Heart right ventricle (tissue), 16 donors: ENCODE results near the gene IGSF9. TPM values are rescaled to one million over a fixed set of nuclear protein-coding genes. Genes with fewer than 3 reads are reported as not detected.

Experiments
- ATAC-seq, 8 donors: fragments of 200-7000 bp; cut with Tn5 transposase; one replicate each; pipeline ENCODE4 v1.9.1; 2020; ENCODE audit warnings: mild to moderate bottlenecking in 8 of 8, moderate library complexity in 8 of 8, moderate number of reproducible peaks in 1 of 8
- DNase-seq, 2 donors: peaks; one replicate each; pipeline ENCODE4 v3.0.0-alpha.2; 2020
- H3K27ac ChIP-seq, 10 donors: fragments of 200-600 bp; sonication (generic) in 2 of 10; one replicate each; pipeline versions ENCODE4 v1.5.0 to v1.8.0; 2020 to 2022; ENCODE audit warnings: mild to moderate bottlenecking in 3 of 10
- H3K27me3 ChIP-seq, 7 donors: fragments of 200-600 bp; one replicate each; pipeline ENCODE4 v1.8.0; 2021 to 2022; ENCODE audit warnings: mild to moderate bottlenecking in 2 of 7
- H3K36me3 ChIP-seq, 9 donors: fragments of 200-600 bp; sonication (generic) in 1 of 9; one replicate each; pipeline versions ENCODE4 v1.5.0 to v1.8.0; 2020 to 2022; ENCODE audit warnings: mild to moderate bottlenecking in 2 of 9
- H3K4me1 ChIP-seq, 9 donors: fragments of 200-600 bp; sonication (generic) in 1 of 9; one replicate each; pipeline versions ENCODE4 v1.5.0 to v1.8.0; 2020 to 2022; ENCODE audit warnings: mild to moderate bottlenecking in 4 of 9
- H3K4me3 ChIP-seq, 10 donors: fragments of 200-600 bp; sonication (generic) in 2 of 10; one replicate each; pipeline versions ENCODE4 v1.5.0 to v1.8.0; 2020 to 2022; ENCODE audit warnings: mild to moderate bottlenecking in 7 of 10, moderate library complexity in 2 of 10
- H3K9me3 ChIP-seq, 11 donors: fragments of 200-600 bp in 10 of 11; sonication (generic) in 2 of 11; one replicate each; pipeline versions ENCODE4 v1.5.0 to v1.8.0; 2013 to 2022; ENCODE audit warnings: mild to moderate bottlenecking in 2 of 11, control low read depth in 1 of 11, moderate library complexity in 1 of 11
- CTCF ChIP-seq, 9 donors: fragments of 200-600 bp; sonication (generic) in 2 of 9; IDR thresholded peaks; one replicate each; pipeline versions ENCODE4 v1.5.0 to v1.8.0; 2021 to 2022; ENCODE audit warnings: antibody characterized with exemption in 9 of 9, mild to moderate bottlenecking in 5 of 9, moderate library complexity in 1 of 9
- WGBS, 2 donors: extraction: QIAGEN DNeasy Blood & Tissue Kit; methylation state at CpG; one replicate each; pipeline ENCODE4 v1.1.7; 2013; ENCODE audit warnings: inconsistent platforms in 1 of 2; 5-methylcytosine and 5-hydroxymethylcytosine counted together
- intact Hi-C, 10 donors: fragments of 100-400 bp; cut with DNase I; formaldehyde crosslinking; loops; one replicate each; pipeline versions ENCODE4 v1.11.1 to v1.14.2; 2022
- polyA plus RNA-seq, 2 donors: library from polyadenylated mRNA; stranded (reverse); fragments of 200-250 nt; gene quantifications; one replicate each; pipeline ENCODE4 v1.2.3, GENCODE V29; 2013
- total RNA-seq, 10 donors: library from RNA; stranded (reverse); fragmentation: NEBNext Ultra II Directional in 3 of 10; extraction: Animal tissue kit (Norgen Biotek cat#: 25700) in 3 of 10; gene quantifications; one replicate each; pipeline versions ENCODE4 v1.2.1 to v1.2.4, GENCODE V29; 2021 to 2023
- donor health status: Arrhythmogenic right ventricular cardiomyopathy.
- donor health status: ischemic (EF 13 %, LVEDD 7.1; RV severe dilation, severe dysfunction).
- donor health status: healthy with polysubstance abuse.
- donor health status: DM: no; HTN: yes; CAD: no.
- donor health status: DM: no; HTN: no; CAD: no.
- donor health status: ischemic (EF 25% LVEDD 6.9; RV normal size, moderate dysfunction).
- donor health status: ischemic (EF 25% LVEDD 5.7; RV mildly dilated, moderate dysfunction).
- donor health status: healthy.
- donor health status: DM: yes; HTN: yes; CAD: no.
- donor health status: Ischemic cardiomyopathy.
- donor health status: ischemic (EF 35%, LVEDD 5.7; RV mildly dilated, moderate dysfunction).
- donor health status: nonischemic (EF 11% LVEDD 7.7; RV severe dilation, severe dysfunction).
- donor health status: DM: yes; HTN: yes; CAD: no.
- donor health status: PGD.
- donor health status: ischemic (EF 29% LVEDD 5.4; RV normal size, mild dysfunction).
- donor health status: nonischemic (EF 23%, LVEDD 6.1; RV moderate dilation, normal function).

The IGSF9 gene
- total and polyA plus RNA-seq, 12 donors: 0.03 to 0.15 (median 0.08) TPM; not detected in 7

- no peak overlapping the region for H3K27ac ChIP-seq
- 73 to 78% methylated on average over 1 of the region's 1 CpG for WGBS, 2 donors
- intact Hi-C loops: no loop called here
- H3K27me3 ChIP-seq: peaks cover 0 to 6% (median 0%) of the 10 kb centered on the region in 7 donors
- TF ChIP-seq CTCF (IDR thresholded peaks at IDR 0.05): no peak
- H3K36me3 ChIP-seq: no peaks in the 10 kb centered on the region
- ATAC-seq: no peak
- H3K4me1 ChIP-seq: peaks cover 0 to 13% (median 0%) of the 10 kb centered on the region in 9 donors
- DNase-seq: no peak
- no peak overlapping the region for H3K4me3 ChIP-seq
- H3K9me3 ChIP-seq: no peaks in the 10 kb centered on the region
Measured at GRCh38 chr1:159988006-159988405, 42.6 kb upstream of the IGSF9 start.

- TF ChIP-seq CTCF (IDR thresholded peaks at IDR 0.05): no peak
- ATAC-seq: peak in 1 of 8 donors; percentile 42
- DNase-seq: no peak
- H3K4me1 ChIP-seq: peaks cover 0 to 12% (median 0%) of the 10 kb centered on the region in 9 donors
- no peaks in the 10 kb centered on the region for H3K36me3 ChIP-seq
- H3K27me3 ChIP-seq: peaks cover 0 to 9% (median 0%) of the 10 kb centered on the region in 7 donors
- H3K4me3 ChIP-seq: no peak overlapping the region
- WGBS, 2 donors: 33 to 46% methylated on average over 4 of the region's 4 CpGs
- no peaks in the 10 kb centered on the region for H3K9me3 ChIP-seq
- H3K27ac ChIP-seq: no peak overlapping the region
- intact Hi-C loops: no loop called here
Measured at GRCh38 chr1:159987186-159987585, 41.8 kb upstream of the IGSF9 start.

- WGBS, 2 donors: 94 to 100% methylated on average over 1 of the region's 1 CpG
Measured at GRCh38 chr1:159986531-159986930, 41.1 kb upstream of the IGSF9 start.

GRCh38 chr1:159986093-159986492 is 40.7 kb upstream of the IGSF9 start:
- intact Hi-C loops: no loop called here
- WGBS, 2 donors: 64 to 80% methylated on average over 2 of the region's 2 CpGs

More at GRCh38 chr1:159986531-159986930, 41.1 kb upstream of the IGSF9 start:
- Histone ChIP-seq H3K4me1 (peaks cover 0 to 6% (median 0%) of the 10 kb centered on the region in 9 donors), H3K4me3 (no peak overlapping the region), H3K36me3 (no peaks in the 10 kb centered on the region), H3K27ac (no peak overlapping the region), H3K27me3 (peaks cover 0 to 9% (median 0%) of the 10 kb centered on the region in 7 donors), H3K9me3 (no peaks in the 10 kb centered on the region)
- DNase-seq (no peak), ATAC-seq (no peak)
- TF ChIP-seq CTCF (IDR thresholded peaks at IDR 0.05): no peak
- intact Hi-C loops: no loop called here

More at GRCh38 chr1:159986093-159986492, 40.7 kb upstream of the IGSF9 start:
- H3K36me3 ChIP-seq: no peaks in the 10 kb centered on the region
- DNase-seq (no peak), ATAC-seq (no peak)
- no peaks in the 10 kb centered on the region for H3K9me3 ChIP-seq
- no peak for TF ChIP-seq CTCF (IDR thresholded peaks at IDR 0.05)
- peaks cover 0 to 9% (median 0%) of the 10 kb centered on the region in 7 donors for H3K27me3 ChIP-seq
- H3K4me3 ChIP-seq: no peak overlapping the region
- H3K27ac ChIP-seq: no peak overlapping the region
- H3K4me1 ChIP-seq: peaks cover 0 to 1% (median 0%) of the 10 kb centered on the region in 9 donors
